Tibial nerve (tissue), 4 donors: Measurements from ENCODE around the gene CFAP52. TPM values are rescaled to one million over a fixed set of nuclear protein-coding genes. Genes with fewer than 3 reads are reported as not detected.

Source experiments
- DNase-seq, 2 donors: peaks; one replicate each; pipeline ENCODE4 v3.0.0-alpha.2; 2019; ENCODE audit warnings: low spot score in 2 of 2
- H3K27ac ChIP-seq, 4 donors: fragments of 200-600 bp; sonication (generic) in 3 of 4; one replicate each; pipeline ENCODE4 v1.5.1; 2017 to 2019; ENCODE audit warnings: mild to moderate bottlenecking in 1 of 4
- H3K27me3 ChIP-seq, 2 donors: fragments of 200-600 bp; sonication (generic) in 1 of 2; one replicate each; pipeline versions ENCODE4 v1.5.1 to v1.6.0; 2017 to 2019
- H3K36me3 ChIP-seq, 3 donors: fragments of 200-600 bp; sonication (generic); one replicate each; pipeline ENCODE4 v1.5.1; 2018 to 2019
- H3K4me1 ChIP-seq, 4 donors: fragments of 200-600 bp; sonication (generic) in 3 of 4; one replicate each; pipeline ENCODE4 v1.5.1; 2017 to 2019
- H3K4me3 ChIP-seq, 4 donors: fragments of 200-600 bp; sonication (generic) in 3 of 4; one replicate each; pipeline ENCODE4 v1.5.1; 2017 to 2019; ENCODE audit warnings: mild to moderate bottlenecking in 1 of 4, moderate library complexity in 1 of 4
- H3K9me3 ChIP-seq, 4 donors: fragments of 200-600 bp; sonication (generic) in 3 of 4; one replicate each; pipeline ENCODE4 v1.5.1; 2017 to 2019
- EP300 ChIP-seq, 2 donors: sonication (generic); formaldehyde crosslinking; IDR thresholded peaks; one replicate each; pipeline ENCODE4 v1.6.1; 2017; ENCODE audit warnings: antibody characterized with exemption in 2 of 2, mild to moderate bottlenecking in 1 of 2
- POLR2A ChIP-seq, 2 donors: fragments of 450-650 bp; IDR thresholded peaks; one replicate each; pipeline ENCODE4 v1.6.1; 2017; ENCODE audit warnings: antibody characterized with exemption in 2 of 2, mild to moderate bottlenecking in 2 of 2, moderate library complexity in 2 of 2
- WGBS, 2 donors: methylation state at CpG; one replicate each; pipeline ENCODE4 v1.1.5; 2018; 5-methylcytosine and 5-hydroxymethylcytosine counted together
- total RNA-seq, 4 donors: library from RNA; depleted of rRNA; stranded (reverse); fragments of >200 nt; gene quantifications; one replicate each; pipeline ENCODE4 v1.1.0, GENCODE V29; 2016
- TF ChIP-seq, protein P1 (sequence below), 5 experiments: fragments of 200-600 bp in 3 of 5; fragments of 450-650 bp in 2 of 5; sonication (generic) in 3 of 5; IDR thresholded peaks; one replicate each; pipeline ENCODE4 v1.5.1; 2016 to 2019; ENCODE audit warnings: antibody characterized with exemption in 5 of 5, mild to moderate bottlenecking in 3 of 5, moderate library complexity in 2 of 5

The CFAP52 gene
- total RNA-seq, 4 donors from 2014 or later: 0.22 to 1.6 (median 0.30) TPM; not detected in 1

DNA sequence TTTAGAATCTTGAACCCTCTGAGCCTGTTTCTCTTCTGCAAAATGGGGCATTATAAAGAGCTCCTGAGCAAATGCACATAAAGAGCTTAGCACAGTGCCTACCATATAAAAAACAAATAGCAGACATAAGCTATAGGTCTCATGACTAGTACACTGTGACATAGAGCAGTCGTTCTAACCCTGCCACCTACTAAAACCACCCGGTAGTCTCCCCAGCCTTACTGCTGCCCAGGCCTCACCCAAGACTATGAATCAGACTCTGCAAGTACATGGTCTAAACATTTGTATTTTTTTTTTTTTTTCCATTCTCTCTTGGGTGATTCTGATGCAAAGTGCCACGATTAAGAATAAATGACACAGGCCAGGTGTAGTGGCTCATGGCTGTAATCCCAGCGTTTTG lies 34.7 kb upstream of the CFAP52 start:
- Histone ChIP-seq H3K4me1 (no peaks in the 10 kb centered on the region), H3K4me3 (no peak overlapping the region), H3K27me3 (no peaks in the 10 kb centered on the region), H3K27ac (no peak overlapping the region), H3K36me3 (peaks cover 0 to 43% (median 0%) of the 10 kb centered on the region in 3 donors), H3K9me3 (no peaks in the 10 kb centered on the region)
- TF ChIP-seq EP300 (IDR thresholded peaks at IDR 0.05) (no peak), POLR2A (IDR thresholded peaks at IDR 0.05) (no peak)
- TF ChIP-seq, protein P1, sequence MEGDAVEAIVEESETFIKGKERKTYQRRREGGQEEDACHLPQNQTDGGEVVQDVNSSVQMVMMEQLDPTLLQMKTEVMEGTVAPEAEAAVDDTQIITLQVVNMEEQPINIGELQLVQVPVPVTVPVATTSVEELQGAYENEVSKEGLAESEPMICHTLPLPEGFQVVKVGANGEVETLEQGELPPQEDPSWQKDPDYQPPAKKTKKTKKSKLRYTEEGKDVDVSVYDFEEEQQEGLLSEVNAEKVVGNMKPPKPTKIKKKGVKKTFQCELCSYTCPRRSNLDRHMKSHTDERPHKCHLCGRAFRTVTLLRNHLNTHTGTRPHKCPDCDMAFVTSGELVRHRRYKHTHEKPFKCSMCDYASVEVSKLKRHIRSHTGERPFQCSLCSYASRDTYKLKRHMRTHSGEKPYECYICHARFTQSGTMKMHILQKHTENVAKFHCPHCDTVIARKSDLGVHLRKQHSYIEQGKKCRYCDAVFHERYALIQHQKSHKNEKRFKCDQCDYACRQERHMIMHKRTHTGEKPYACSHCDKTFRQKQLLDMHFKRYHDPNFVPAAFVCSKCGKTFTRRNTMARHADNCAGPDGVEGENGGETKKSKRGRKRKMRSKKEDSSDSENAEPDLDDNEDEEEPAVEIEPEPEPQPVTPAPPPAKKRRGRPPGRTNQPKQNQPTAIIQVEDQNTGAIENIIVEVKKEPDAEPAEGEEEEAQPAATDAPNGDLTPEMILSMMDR (IDR thresholded peaks at IDR 0.05): no peak
- WGBS, 2 donors: 95 to 96% methylated on average over 4 of the region's 4 CpGs
- DNase-seq: no peak

DNA sequence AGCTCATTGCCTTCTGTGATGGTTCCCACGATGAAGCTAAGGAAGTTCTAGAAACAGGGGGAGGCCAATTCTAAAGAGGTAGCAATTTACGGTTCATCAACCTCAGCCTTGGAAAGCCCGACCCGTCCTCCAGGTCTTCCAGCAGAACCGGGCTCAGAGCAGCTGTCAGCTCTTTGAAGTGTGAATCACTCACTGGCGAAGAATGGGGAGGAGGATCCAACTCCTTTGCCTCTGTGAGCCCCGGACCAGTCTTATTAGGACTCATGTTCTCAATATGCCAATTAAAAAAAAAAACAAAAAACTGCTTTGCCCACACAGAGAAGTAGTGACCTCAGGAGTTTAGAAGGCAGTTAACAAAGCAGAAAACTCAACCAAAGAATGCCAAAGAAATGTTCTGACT lies 32.2 kb upstream of the CFAP52 start:
- TF ChIP-seq POLR2A (IDR thresholded peaks at IDR 0.05) (no peak), EP300 (IDR thresholded peaks at IDR 0.05) (no peak)
- TF ChIP-seq, protein P1 (IDR thresholded peaks at IDR 0.05): no peak
- Histone ChIP-seq H3K27me3 (no peaks in the 10 kb centered on the region), H3K27ac (no peak overlapping the region), H3K4me1 (no peaks in the 10 kb centered on the region), H3K9me3 (no peaks in the 10 kb centered on the region), H3K36me3 (peaks cover 0 to 39% (median 0%) of the 10 kb centered on the region in 3 donors), H3K4me3 (no peak overlapping the region)
- 77 to 81% methylated on average over 7 of the region's 7 CpGs for WGBS, 2 donors
- no peak for DNase-seq

DNA sequence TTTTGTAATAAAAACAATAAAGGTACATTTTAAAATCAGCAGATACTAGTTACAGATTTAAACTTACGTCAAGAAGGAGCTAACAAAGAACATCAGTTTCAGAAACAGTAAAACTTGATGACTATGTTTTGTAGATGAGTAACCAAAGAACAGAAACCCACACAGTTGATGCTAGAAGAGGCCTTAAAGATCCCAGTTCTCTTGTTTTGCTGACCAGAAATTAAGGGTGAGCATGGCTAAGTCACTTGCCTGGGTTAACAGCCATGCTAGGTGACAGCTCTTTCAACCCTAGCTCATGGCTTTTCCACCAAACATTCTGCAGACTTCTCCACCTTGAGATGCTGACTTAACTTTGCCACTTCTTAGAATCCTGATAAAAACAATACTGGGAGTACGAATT lies 27.2 kb upstream of the CFAP52 start:
- no peak for DNase-seq
- no peak overlapping the region for H3K4me3 ChIP-seq
- no peak for TF ChIP-seq EP300 (IDR thresholded peaks at IDR 0.05)
- no peak for TF ChIP-seq POLR2A (IDR thresholded peaks at IDR 0.05)
- TF ChIP-seq, protein P1 (IDR thresholded peaks at IDR 0.05): no peak
- H3K27ac ChIP-seq: no peak overlapping the region
- WGBS, 2 donors: 86 to 89% methylated on average over 2 of the region's 2 CpGs
- no peaks in the 10 kb centered on the region for H3K9me3 ChIP-seq
- no peaks in the 10 kb centered on the region for H3K4me1 ChIP-seq
- H3K27me3 ChIP-seq: no peaks in the 10 kb centered on the region
- peaks cover 0 to 18% (median 0%) of the 10 kb centered on the region in 3 donors for H3K36me3 ChIP-seq

DNA sequence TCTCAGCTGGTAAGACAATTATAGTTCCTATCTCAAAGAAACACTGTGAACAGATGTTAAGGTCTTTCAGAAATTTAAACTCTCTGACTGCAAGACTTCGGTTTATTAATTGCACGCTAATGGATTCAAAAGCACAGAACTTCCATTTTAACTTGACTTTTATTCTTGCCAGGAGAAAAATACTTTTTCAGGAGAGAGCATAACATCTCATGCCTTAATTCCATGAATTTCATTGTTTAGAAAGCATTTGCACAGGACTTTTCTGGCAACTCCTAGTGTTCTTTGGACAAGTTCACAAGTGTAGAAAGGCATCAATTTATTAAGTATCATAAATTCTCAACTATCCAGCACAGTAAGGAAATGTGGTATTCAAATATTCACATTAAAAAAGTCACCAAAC lies 23.3 kb upstream of the CFAP52 start:
- no peak overlapping the region for H3K27ac ChIP-seq
- H3K9me3 ChIP-seq: no peaks in the 10 kb centered on the region
- WGBS, 2 donors: 54 to 64% methylated on average over 2 of the region's 2 CpGs
- no peak overlapping the region for H3K4me3 ChIP-seq
- H3K27me3 ChIP-seq: no peaks in the 10 kb centered on the region
- H3K4me1 ChIP-seq: peaks cover 0 to 6% (median 0%) of the 10 kb centered on the region in 4 donors
- H3K36me3 ChIP-seq: peaks cover 0 to 13% (median 0%) of the 10 kb centered on the region in 3 donors
- no peak for TF ChIP-seq POLR2A (IDR thresholded peaks at IDR 0.05)
- TF ChIP-seq, protein P1 (IDR thresholded peaks at IDR 0.05): no peak
- TF ChIP-seq EP300 (IDR thresholded peaks at IDR 0.05): no peak
- no peak for DNase-seq

DNA sequence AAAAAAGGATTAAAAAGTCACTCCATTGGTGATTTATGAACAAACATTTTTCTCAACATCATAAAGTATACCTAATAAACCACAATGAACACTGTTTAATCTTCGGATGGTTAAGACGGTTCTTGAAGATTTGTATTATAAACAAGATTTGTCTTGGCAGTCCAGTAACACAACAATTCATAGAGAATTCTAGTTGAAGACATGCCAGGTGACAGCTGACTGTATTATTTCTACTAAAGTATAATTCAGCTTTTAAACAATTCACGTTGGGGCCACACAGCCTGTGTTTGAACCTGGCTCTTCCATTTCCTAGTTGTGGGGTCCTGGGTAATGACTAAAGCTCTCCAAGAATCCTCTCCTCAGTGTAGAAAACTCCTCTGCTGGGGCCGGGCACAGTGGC lies 22.8 kb upstream of the CFAP52 start:
- H3K36me3 ChIP-seq: peaks cover 0 to 13% (median 0%) of the 10 kb centered on the region in 3 donors
- TF ChIP-seq POLR2A (IDR thresholded peaks at IDR 0.05) (no peak), EP300 (IDR thresholded peaks at IDR 0.05) (no peak)
- TF ChIP-seq, protein P1 (IDR thresholded peaks at IDR 0.05): no peak
- no peaks in the 10 kb centered on the region for H3K9me3 ChIP-seq
- DNase-seq: no peak
- no peaks in the 10 kb centered on the region for H3K27me3 ChIP-seq
- WGBS, 2 donors: 53 to 57% methylated on average over 4 of the region's 4 CpGs
- peaks cover 0 to 6% (median 0%) of the 10 kb centered on the region in 4 donors for H3K4me1 ChIP-seq
- no peak overlapping the region for H3K27ac ChIP-seq
- no peak overlapping the region for H3K4me3 ChIP-seq
